ENCODE measurements around the gene UTP11. TPM values are rescaled to one million over a fixed set of nuclear protein-coding genes. Genes with fewer than 3 reads are reported as not detected.

UTP11 gene
- total and polyA plus RNA-seq, 2 of the 8 experiments (the other 6 are each of a cell fraction or from before 2014, with no cell fraction given), result 19.5 to 60.5 TPM

GRCh38 chr1:38014724-38015424 is 2.3 kb downstream of the UTP11 start:
- Histone ChIP-seq H3K79me2 (ENCODE audit: control insufficient read depth in 1 of 2, insufficient read depth in 2 of 2, low read length in 2 of 2) (peaks cover 13 to 54% of the 10 kb centered on the region in 2 experiments), H3K18ac (ENCODE audit: extremely low read depth, low read length) (no peak overlapping the region), H3K14ac (ENCODE audit: insufficient read length) (no peak overlapping the region), H4K91ac (replicated peaks; ENCODE audit: insufficient read length, low read length) (no peak overlapping the region), H4K8ac (ENCODE audit: extremely low read depth, insufficient read depth, low read length) (no peak overlapping the region), H3K23ac (ENCODE audit: insufficient read length) (no peak overlapping the region), H3K4me1 (replicated peaks in 1 of 4; ENCODE audit: control insufficient read depth in 3 of 4, insufficient read depth in 4 of 4, low read length in 3 of 4) (peaks cover 0 to 3% (median under 1%) of the 10 kb centered on the region in 4 experiments; a peak in 3 of 7 replicates), H3K9ac (replicated peaks in 1 of 4; ENCODE audit: extremely low read depth in 1 of 4, low read depth in 3 of 4, low read length in 3 of 4) (no peak overlapping the region), H4K20me1 (replicated peaks in 1 of 2; ENCODE audit: control insufficient read depth in 1 of 2, insufficient read depth in 2 of 2, low read length in 2 of 2) (peaks cover 5 to 15% of the 10 kb centered on the region in 2 experiments), H3K4ac (replicated peaks; ENCODE audit: insufficient read length, low read depth, low read length) (no peak overlapping the region), H2AFZ (ENCODE audit: low read length) (no peak overlapping the region), H3K27ac (ENCODE audit: low read depth, low read length) (no peak overlapping the region), H3K79me1 (ENCODE audit: low read depth, low read length) (no peaks in the 10 kb centered on the region; the same call in 1 of the 2 replicates), H4K5ac (ENCODE audit: insufficient read length, low read depth, low read length) (no peak overlapping the region), H3K36me3 (ENCODE audit: control insufficient read depth in 2 of 4, insufficient read depth in 4 of 4, low read length in 3 of 4) (peaks cover 14 to 38% (median 26%) of the 10 kb centered on the region in 4 experiments), H2BK15ac (ENCODE audit: low read length) (no peak overlapping the region), H2BK5ac (ENCODE audit: low read depth, low read length) (no peak overlapping the region), H3K23me2 (ENCODE audit: low read depth, low read length) (peaks cover 6% of the 10 kb centered on the region), H2AK5ac (ENCODE audit: low read depth, low read length) (no peak overlapping the region), H3K4me2 (ENCODE audit: insufficient read depth in 1 of 2, low read depth in 2 of 2, low read length in 2 of 2) (no peak overlapping the region; a peak in 1 of 4 replicates), H2BK12ac (ENCODE audit: low read depth, low read length) (no peak overlapping the region), H3K56ac (replicated peaks; ENCODE audit: insufficient read length, low read depth, low read length) (no peak overlapping the region), H3K9me3 (ENCODE audit: insufficient read depth in 2 of 2, low read depth in 1 of 2, low read length in 1 of 2) (no peaks in the 10 kb centered on the region), H3K27me3 (replicated peaks in 1 of 4; ENCODE audit: control insufficient read depth in 3 of 4, extremely low read depth in 1 of 4, insufficient read depth in 3 of 4, low read length in 3 of 4) (peaks cover 0 to 2% (median 0%) of the 10 kb centered on the region in 4 experiments; a peak in 1 of 7 replicates), H2BK20ac (ENCODE audit: low read length) (no peak overlapping the region), H2BK120ac (replicated peaks; ENCODE audit: low read depth, low read length) (no peak overlapping the region), H3K4me3 (ENCODE audit: extremely low read depth in 1 of 4, insufficient read depth in 2 of 4, low read depth in 3 of 4, low read length in 4 of 4) (no peak overlapping the region)
- POLR2A ChIA-PET (ENCODE audit: partially characterized antibody), result interaction anchor here (0.8 to 2.5 kb wide), 4 partner anchors 7 to 449 kb away, joined by 3 to 7 read pairs (median 4); no protein-coding TSS in a partner anchor
- whole genome bisulfite sequencing, 2 experiments (ENCODE audit: extremely low coverage in 1 of 2, insufficient coverage in 1 of 2, insufficient read length in 1 of 2, insufficient replicate concordance in 2 of 2, low coverage in 1 of 2, low lambda C conversion rate in 2 of 2, missing lambda C conversion rate in 1 of 2), result 93% methylated on average over 11 of the region's 11 CpGs; no CpG with 5 or more reads in 1 of the 2 experiments
- CTCF ChIA-PET (ENCODE audit: partially characterized antibody), result interaction anchor here (0.8 to 15.9 kb wide), 8 partner anchors 10 to 68 kb away, joined by 3 to 211 read pairs (median 4); partner anchors contain the start of genes INPP5B and SF3A3
- DNase-seq (ENCODE audit: low read depth in 1 of 2, low spot score in 2 of 2) (no peak), FAIRE-seq (no peak)
- TF ChIP-seq SUZ12 (IDR thresholded peaks at IDR 0.05; ENCODE audit: low read length) (no peak), RXRA (IDR thresholded peaks at IDR 0.05; ENCODE audit: insufficient read depth, low read depth, low read length) (no peak), RFX5 (IDR thresholded peaks at IDR 0.05; ENCODE audit: borderline replicate concordance, low read depth, low read length) (no peak), CTBP2 (IDR thresholded peaks at IDR 0.05; ENCODE audit: borderline replicate concordance, insufficient read depth, insufficient read length, low read length) (no peak), USF2 (IDR thresholded peaks at IDR 0.05; ENCODE audit: low read length) (no peak), E2F6 (IDR thresholded peaks at IDR 0.05) (no peak), ASH2L (IDR thresholded peaks at IDR 0.05; ENCODE audit: low read length) (no peak), JUND (IDR thresholded peaks at IDR 0.05; ENCODE audit: low read length) (no peak), CHD1 (IDR thresholded peaks at IDR 0.05; ENCODE audit: low read depth, low read length) (no peak), YY1 (IDR thresholded peaks at IDR 0.05; ENCODE audit: low read depth, low read length) (no peak)
